HepG2 (cell line): Measurements from ENCODE around the gene RBM18. TPM values are rescaled to one million over a fixed set of nuclear protein-coding genes. Genes with fewer than 3 reads are reported as not detected.

Experiments used
- AGO2 ChIP-seq: fragments of 200-400 bp; formaldehyde crosslinking; optimal IDR thresholded peaks from 2 replicates; pipeline ENCODE3; 2017; ENCODE audit warnings: mild to moderate bottlenecking, low read depth, low read length, moderate library complexity
- ARNT ChIP-seq: fragments of 450-650 bp; IDR thresholded peaks from 2 replicates; pipeline ENCODE4 v1.6.1; 2017
- E2F5 ChIP-seq: sonication (generic); formaldehyde crosslinking; conservative IDR thresholded peaks from 2 replicates; pipeline ENCODE4 v1.4.0; 2020; ENCODE audit warnings: missing genetic modification reagents
- HMG20B ChIP-seq: conservative IDR thresholded peaks from 2 replicates; pipeline ENCODE4 v1.6.1; 2016; ENCODE audit warnings: missing genetic modification reagents, missing compliant biosample characterization
- HNRNPLL ChIP-seq: fragments of 200-400 bp; formaldehyde crosslinking; IDR thresholded peaks from 2 replicates; pipeline ENCODE4 v1.6.1; 2017; ENCODE audit warnings: mild to moderate bottlenecking, low read depth, low read length; ENCODE audit not compliant: poor library complexity, severe bottlenecking
- KMT2A ChIP-seq: sonication (generic); formaldehyde crosslinking; IDR thresholded peaks from 2 replicates; pipeline ENCODE4 v1.4.0; 2020; ENCODE audit warnings: missing genetic modification reagents
- NFKBIZ ChIP-seq: IDR thresholded peaks from 2 replicates; pipeline ENCODE4 v1.6.1; 2018; ENCODE audit warnings: missing genetic modification reagents, missing compliant biosample characterization
- RBM39 ChIP-seq: fragments of 200-400 bp; formaldehyde crosslinking; IDR thresholded peaks from one replicate; pipeline ENCODE4 v1.6.1; 2018; ENCODE audit warnings: antibody characterized with exemption, mild to moderate bottlenecking, low read depth, low read length; ENCODE audit not compliant: poor library complexity, severe bottlenecking
- TAF15 ChIP-seq: fragments of 200-400 bp; formaldehyde crosslinking; IDR thresholded peaks from one replicate; pipeline ENCODE4 v1.6.1; 2018; ENCODE audit warnings: mild to moderate bottlenecking, low read depth, low read length; ENCODE audit not compliant: poor library complexity, severe bottlenecking
- ZFX ChIP-seq: sonication (generic); formaldehyde crosslinking; IDR thresholded peaks from 2 replicates; pipeline ENCODE4 v1.4.0; 2020; ENCODE audit warnings: mild to moderate bottlenecking, low read depth, missing genetic modification reagents, moderate library complexity
- ZMYM3 ChIP-seq: sonication (generic); formaldehyde crosslinking; IDR thresholded peaks from 2 replicates; pipeline ENCODE4 v1.5.1; 2020; ENCODE audit warnings: mild to moderate bottlenecking, missing genetic modification reagents
- polyA plus RNA-seq, 8 experiments: library from polyadenylated mRNA; depleted of rRNA in 3 of 8; stranded (reverse) in 7 of 8; unstranded in 1 of 8; fragments of >200 nt; fragmentation: Illumina TruSeq in 4 of 8; extraction: Trizol in 4 of 8; gene quantifications; 2 replicates each; pipeline versions ENCODE4 v1.2.1 to v1.2.3, GENCODE V29; 2011 to 2016; ENCODE audit warnings: low read depth in 4 of 8, missing spikeins in 1 of 8, mixed read lengths in 1 of 8; ENCODE audit not compliant: insufficient read depth in 1 of 8
- total RNA-seq, 5 experiments: library from RNA; depleted of rRNA; stranded (reverse); fragments of >200 nt; fragmentation: Illumina TruSeq; extraction: Trizol; gene quantifications; 2 replicates each; pipeline ENCODE4 v1.2.3, GENCODE V29; 2016; ENCODE audit warnings: low read depth in 1 of 5
- TF ChIP-seq, protein P1 (sequence below): sonication (generic); formaldehyde crosslinking; IDR thresholded peaks from 2 replicates; pipeline ENCODE4 v1.5.1; 2020; ENCODE audit warnings: mild to moderate bottlenecking, missing genetic modification reagents, borderline replicate concordance
- TF ChIP-seq, protein P2 (sequence below): fragments of 450-650 bp; IDR thresholded peaks from 2 replicates; pipeline ENCODE4 v1.6.1; 2016
- TF ChIP-seq, protein P3 (sequence below): sonication (generic); formaldehyde crosslinking; IDR thresholded peaks from 2 replicates; pipeline ENCODE4 v1.4.0; 2020; ENCODE audit warnings: missing genetic modification reagents, mild to moderate bottlenecking, borderline replicate concordance
- TF ChIP-seq, protein P4 (sequence below), 2 experiments: fragments of 450-650 bp in 1 of 2; sonication (generic) in 1 of 2; formaldehyde crosslinking; IDR thresholded peaks; 2 replicates each; pipeline versions ENCODE4 v1.5.0 to v1.8.0; 2020 to 2022; ENCODE audit warnings: mild to moderate bottlenecking in 1 of 2, missing genetic modification reagents in 1 of 2

Gene RBM18
- total and polyA plus RNA-seq, 2 of the 13 experiments (the other 11 are each of a cell fraction or from before 2014, with no cell fraction given) = 12.6 to 16.6 TPM

- TF ChIP-seq, protein P1, sequence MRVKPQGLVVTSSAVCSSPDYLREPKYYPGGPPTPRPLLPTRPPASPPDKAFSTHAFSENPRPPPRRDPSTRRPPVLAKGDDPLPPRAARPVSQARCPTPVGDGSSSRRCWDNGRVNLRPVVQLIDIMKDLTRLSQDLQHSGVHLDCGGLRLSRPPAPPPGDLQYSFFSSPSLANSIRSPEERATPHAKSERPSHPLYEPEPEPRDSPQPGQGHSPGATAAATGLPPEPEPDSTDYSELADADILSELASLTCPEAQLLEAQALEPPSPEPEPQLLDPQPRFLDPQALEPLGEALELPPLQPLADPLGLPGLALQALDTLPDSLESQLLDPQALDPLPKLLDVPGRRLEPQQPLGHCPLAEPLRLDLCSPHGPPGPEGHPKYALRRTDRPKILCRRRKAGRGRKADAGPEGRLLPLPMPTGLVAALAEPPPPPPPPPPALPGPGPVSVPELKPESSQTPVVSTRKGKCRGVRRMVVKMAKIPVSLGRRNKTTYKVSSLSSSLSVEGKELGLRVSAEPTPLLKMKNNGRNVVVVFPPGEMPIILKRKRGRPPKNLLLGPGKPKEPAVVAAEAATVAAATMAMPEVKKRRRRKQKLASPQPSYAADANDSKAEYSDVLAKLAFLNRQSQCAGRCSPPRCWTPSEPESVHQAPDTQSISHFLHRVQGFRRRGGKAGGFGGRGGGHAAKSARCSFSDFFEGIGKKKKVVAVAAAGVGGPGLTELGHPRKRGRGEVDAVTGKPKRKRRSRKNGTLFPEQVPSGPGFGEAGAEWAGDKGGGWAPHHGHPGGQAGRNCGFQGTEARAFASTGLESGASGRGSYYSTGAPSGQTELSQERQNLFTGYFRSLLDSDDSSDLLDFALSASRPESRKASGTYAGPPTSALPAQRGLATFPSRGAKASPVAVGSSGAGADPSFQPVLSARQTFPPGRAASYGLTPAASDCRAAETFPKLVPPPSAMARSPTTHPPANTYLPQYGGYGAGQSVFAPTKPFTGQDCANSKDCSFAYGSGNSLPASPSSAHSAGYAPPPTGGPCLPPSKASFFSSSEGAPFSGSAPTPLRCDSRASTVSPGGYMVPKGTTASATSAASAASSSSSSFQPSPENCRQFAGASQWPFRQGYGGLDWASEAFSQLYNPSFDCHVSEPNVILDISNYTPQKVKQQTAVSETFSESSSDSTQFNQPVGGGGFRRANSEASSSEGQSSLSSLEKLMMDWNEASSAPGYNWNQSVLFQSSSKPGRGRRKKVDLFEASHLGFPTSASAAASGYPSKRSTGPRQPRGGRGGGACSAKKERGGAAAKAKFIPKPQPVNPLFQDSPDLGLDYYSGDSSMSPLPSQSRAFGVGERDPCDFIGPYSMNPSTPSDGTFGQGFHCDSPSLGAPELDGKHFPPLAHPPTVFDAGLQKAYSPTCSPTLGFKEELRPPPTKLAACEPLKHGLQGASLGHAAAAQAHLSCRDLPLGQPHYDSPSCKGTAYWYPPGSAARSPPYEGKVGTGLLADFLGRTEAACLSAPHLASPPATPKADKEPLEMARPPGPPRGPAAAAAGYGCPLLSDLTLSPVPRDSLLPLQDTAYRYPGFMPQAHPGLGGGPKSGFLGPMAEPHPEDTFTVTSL (CRISPR knock-in tag) = peak; percentile 17; the same call in 1 of the 2 replicates
- TF ChIP-seq RBM39 (peak; percentile 36), HNRNPLL (peak; percentile 67), TAF15 (no peak), E2F5 (CRISPR knock-in tag) (peak; percentile 72; the same call in 1 of the 2 replicates), AGO2 (peak; percentile 39), ZMYM3 (peak; percentile 61), KMT2A (CRISPR knock-in tag) (peak; percentile 89), HMG20B (CRISPR knock-in tag) (peak; percentile 36; the same call in 1 of the 2 replicates), ZFX (peak; percentile 98), ARNT (no peak), NFKBIZ (0 out of 2 replicates have a peak, but pooled peaks have one; percentile 10)
- TF ChIP-seq, protein P2, sequence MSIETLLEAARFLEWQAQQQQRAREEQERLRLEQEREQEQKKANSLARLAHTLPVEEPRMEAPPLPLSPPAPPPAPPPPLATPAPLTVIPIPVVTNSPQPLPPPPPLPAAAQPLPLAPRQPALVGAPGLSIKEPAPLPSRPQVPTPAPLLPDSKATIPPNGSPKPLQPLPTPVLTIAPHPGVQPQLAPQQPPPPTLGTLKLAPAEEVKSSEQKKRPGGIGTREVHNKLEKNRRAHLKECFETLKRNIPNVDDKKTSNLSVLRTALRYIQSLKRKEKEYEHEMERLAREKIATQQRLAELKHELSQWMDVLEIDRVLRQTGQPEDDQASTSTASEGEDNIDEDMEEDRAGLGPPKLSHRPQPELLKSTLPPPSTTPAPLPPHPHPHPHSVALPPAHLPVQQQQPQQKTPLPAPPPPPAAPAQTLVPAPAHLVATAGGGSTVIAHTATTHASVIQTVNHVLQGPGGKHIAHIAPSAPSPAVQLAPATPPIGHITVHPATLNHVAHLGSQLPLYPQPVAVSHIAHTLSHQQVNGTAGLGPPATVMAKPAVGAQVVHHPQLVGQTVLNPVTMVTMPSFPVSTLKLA = peak; percentile 41
- TF ChIP-seq, protein P3, sequence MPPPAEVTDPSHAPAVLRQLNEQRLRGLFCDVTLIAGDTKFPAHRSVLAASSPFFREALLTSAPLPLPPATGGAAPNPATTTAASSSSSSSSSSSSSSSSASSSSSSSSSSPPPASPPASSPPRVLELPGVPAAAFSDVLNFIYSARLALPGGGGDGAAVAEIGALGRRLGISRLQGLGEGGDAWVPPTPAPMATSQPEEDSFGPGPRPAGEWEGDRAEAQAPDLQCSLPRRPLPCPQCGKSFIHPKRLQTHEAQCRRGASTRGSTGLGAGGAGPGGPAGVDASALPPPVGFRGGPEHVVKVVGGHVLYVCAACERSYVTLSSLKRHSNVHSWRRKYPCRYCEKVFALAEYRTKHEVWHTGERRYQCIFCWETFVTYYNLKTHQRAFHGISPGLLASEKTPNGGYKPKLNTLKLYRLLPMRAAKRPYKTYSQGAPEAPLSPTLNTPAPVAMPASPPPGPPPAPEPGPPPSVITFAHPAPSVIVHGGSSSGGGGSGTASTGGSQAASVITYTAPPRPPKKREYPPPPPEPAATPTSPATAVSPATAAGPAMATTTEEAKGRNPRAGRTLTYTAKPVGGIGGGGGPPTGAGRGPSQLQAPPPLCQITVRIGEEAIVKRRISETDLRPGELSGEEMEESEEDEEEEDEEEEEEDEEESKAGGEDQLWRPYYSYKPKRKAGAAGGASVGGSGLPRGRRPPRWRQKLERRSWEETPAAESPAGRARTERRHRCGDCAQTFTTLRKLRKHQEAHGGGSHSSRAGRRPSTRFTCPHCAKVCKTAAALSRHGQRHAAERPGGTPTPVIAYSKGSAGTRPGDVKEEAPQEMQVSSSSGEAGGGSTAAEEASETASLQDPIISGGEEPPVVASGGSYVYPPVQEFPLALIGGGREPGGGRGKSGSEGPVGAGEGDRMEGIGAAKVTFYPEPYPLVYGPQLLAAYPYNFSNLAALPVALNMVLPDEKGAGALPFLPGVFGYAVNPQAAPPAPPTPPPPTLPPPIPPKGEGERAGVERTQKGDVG (CRISPR knock-in tag) = peak; percentile 90; the same call in 1 of the 2 replicates
- TF ChIP-seq, protein P4, sequence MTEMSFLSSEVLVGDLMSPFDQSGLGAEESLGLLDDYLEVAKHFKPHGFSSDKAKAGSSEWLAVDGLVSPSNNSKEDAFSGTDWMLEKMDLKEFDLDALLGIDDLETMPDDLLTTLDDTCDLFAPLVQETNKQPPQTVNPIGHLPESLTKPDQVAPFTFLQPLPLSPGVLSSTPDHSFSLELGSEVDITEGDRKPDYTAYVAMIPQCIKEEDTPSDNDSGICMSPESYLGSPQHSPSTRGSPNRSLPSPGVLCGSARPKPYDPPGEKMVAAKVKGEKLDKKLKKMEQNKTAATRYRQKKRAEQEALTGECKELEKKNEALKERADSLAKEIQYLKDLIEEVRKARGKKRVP (CRISPR knock-in tag; IDR thresholded peaks at IDR 0.05) = no peak; a peak in 1 of 4 replicates
Measured at GRCh38 chr9:122264360-122265148, at the start of gene RBM18, which contains the start of gene MRRF (continued).
